GM18508 (cell line): ENCODE data around the gene SF3A2.
"Not testable (repeated sequence)": the region's sequence is repeated elsewhere in the genome, so short reads cannot be mapped to it uniquely, and the experiment has no call there.

Experiments used
- ATAC-seq: cut with Tn5 transposase; IDR thresholded peaks from one replicate; pipeline ENCODE4 v1.9.1; 2021; ENCODE audit warnings: moderate number of reproducible peaks; ENCODE audit not compliant: insufficient read depth, unreplicated experiment

SF3A2 gene, protein sequence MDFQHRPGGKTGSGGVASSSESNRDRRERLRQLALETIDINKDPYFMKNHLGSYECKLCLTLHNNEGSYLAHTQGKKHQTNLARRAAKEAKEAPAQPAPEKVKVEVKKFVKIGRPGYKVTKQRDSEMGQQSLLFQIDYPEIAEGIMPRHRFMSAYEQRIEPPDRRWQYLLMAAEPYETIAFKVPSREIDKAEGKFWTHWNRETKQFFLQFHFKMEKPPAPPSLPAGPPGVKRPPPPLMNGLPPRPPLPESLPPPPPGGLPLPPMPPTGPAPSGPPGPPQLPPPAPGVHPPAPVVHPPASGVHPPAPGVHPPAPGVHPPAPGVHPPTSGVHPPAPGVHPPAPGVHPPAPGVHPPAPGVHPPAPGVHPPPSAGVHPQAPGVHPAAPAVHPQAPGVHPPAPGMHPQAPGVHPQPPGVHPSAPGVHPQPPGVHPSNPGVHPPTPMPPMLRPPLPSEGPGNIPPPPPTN

DNA sequence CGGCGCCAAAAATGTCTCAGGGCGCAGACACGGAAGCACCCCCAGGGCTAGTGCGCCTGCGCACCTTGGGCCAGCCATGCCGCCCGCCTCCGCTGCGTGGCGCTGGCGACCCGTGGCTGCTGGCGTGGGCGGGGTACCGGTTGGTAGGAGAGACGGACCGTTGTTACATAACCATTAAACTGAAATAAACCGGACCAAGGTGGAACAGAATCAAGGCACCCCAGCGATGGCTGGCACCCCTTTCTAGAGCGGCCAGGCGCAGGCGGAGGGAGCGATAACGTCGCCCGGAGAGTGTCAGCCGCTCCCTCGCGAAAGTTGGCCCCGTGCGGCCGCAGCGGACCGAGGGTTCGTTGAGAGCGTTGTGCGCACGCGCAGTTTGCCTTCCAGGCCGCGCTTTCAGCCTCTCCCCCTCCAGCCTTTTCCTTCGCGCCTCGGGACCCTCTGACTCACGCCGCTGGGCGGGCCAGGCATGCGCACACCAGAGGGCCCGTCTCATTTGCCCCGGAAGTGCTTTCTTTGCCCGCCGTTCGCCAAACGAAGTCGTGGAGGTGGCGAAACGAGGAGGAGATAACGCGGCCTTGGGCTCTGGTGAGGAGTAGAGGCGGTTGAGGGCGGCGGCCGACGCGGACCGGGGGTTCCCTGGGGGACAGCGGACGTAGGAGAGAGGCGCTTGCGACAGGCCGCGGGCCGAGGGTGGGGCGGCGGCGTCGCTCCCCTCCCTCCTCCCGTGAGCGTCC, at the start of gene SF3A2, which contains the start of gene PLEKHJ1:
TSS of gene SF3A2 (plus strand) at position 511 of the 737 bp plus-strand sequence. CDS start 6,595 bp downstream, outside the sequence.
TSS of gene PLEKHJ1 (minus strand) at position 16 of the 737 bp plus-strand sequence. CDS start 81 bp downstream, outside the sequence.
- peak; percentile 34 for ATAC-seq

DNA sequence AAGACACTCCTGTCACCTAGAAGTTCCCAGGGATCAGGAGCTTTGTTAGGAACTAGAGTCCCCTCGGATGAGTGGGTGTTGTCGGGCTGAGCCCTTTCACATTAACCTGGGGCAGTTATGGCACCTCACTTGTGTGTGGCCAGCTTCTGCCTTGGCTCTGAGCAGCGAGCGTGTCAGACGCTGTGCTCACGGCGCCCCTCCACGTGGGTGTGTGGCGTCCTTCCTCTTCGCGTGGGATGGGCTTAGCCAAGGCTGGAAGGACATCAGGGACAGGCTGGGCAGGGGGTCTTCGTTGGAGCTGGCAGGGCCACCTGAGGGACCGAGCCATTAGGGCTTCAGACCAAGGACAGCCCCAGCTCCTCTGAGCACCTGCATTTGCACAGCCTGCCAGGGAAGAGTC, 49.5 kb upstream of the SF3A2 start:
- ATAC-seq, result no peak

DNA sequence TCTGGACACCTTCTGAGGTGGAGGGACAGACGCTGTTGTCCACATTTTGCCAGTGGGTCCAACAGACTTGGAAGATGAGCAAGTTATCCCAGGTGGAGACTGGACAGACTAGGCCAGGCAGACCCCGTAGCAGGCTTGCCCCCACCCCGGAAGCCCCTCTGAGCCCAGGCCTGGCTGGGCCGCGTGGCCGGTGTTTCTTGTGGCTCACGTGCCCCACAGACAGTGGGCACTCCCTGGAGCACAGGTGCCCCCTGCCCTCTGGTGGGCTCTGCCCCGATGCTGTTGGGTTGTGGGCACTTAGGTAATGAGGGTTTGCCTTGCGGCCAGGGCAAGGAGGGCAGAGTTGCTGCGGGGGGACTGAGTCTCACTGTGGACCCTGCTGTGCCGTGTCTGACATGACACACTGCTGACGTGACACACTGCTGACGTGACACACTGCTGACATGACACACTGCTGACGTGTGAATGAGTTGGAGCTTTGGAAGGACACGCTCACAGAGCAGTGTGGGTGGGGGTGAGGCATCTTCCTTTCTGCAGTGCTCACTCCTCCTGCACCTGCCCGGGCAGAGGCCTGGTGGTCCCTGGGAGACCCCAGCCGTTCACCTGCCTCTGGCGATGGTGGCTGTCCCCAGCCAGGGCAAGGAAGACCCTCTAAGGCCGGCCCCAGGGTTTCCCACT, 47.8 kb upstream of the SF3A2 start:
- ATAC-seq, result no peak

DNA sequence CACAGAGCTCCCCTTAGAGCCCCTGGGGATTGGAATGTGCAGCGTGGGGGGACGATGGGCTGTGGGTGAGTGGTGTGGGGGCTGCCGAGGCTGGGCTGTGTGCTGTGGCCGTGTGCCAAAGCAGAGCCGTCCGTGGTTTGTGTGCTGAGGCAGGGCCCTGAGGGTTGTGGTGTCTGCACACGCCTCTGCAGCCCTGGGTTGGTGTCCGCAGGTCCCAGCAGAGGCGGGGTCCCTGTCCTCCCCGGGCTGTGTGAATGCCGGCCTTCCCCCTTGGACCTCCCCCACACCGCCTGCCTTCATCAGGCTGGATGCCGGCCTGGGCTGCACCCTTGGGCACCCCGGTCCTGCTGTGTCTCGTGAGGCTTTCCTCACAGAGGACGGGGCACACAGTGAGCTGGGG, 46.7 kb upstream of the SF3A2 start:
- no peak for ATAC-seq

DNA sequence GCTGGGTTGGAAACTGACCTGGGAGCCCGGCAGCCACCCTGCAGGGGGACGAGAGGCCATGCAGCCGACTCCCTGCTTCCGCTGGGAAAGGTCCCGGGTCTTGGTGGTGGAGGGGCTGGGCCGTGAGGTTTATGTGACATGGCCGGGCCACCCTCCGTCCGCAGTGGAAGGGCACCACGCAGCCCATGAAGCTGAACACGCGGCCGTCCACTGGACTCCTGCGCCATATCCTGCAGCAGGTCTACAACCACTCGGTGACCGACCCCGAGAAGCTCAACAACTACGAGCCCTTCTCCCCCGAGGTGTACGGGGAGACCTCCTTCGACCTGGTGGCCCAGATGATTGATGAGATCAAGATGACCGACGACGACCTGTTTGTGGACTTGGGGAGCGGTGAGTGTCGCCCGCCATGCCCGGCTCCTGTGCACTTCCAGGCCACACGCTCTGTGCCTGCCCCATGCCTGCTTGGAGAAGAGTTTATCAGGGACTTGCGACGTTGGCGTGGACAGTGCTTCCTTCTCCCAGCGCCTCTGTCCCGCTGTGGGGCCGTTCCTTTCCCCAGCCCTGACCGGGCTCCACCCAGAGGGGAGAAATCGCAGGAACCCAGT, 45.7 kb upstream of the SF3A2 start:
- ATAC-seq, result no peak

DNA sequence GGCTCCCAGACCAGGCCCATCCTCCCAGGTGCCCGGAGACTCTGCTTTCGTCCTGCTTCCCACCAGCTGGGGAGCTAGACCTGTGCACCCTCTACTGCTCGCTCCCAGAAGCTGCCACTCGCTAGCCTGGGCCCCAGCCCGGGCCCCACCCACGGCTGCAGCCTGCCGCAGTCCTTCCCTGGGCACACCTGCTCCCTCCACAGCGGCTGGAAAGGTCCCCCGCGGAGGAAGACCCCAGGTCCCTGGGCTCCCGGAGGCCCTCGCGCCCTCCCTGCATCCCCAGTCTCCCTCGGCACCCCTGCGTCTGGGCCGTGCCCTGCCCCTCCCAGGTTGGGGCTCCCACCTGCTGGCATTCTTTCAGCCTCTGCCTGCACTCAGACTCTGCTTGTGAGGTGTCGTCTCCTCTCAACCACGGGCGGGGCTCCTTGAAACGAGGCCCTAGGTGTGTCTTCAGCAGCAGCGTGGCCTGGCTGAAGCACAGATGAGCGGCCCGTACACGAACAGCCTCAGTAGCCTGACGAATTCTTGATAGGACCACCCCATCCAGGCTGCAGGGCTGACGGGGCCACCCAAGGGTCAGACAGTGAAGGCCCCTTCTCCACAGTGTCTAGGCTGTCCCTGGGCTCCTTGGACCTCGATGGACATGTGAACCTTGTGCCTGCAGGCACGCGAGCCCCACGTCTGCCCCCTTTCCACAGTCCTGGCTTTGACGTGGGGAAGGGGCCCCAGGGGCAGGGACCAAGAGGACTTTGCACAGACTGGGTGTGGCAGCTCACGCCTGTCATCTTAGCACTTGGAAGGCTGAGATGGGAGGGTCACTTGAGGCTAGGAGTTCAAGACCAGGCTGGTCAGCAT, 44.9 kb upstream of the SF3A2 start:
- ATAC-seq, result no peak

DNA sequence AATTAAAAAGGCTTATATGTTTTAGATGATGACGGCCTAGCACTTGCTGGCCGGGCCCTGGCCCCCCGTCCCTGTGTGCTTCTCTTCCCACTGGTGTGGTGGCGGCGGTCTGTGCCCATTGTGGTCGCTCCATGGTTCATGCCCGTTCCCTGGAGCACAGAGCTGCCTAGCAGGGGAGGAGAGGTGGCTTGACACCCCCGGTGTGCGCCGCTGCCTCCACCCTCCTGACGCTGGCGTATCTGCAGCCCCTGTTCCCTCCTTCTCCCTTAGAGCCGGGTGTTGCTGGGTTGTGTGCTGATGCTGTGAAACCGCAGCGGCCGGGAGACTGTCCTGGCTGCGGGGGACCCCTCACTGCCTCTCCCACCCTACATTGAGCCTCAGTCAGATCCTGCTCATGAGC, 43.8 kb upstream of the SF3A2 start:
- no peak for ATAC-seq

DNA sequence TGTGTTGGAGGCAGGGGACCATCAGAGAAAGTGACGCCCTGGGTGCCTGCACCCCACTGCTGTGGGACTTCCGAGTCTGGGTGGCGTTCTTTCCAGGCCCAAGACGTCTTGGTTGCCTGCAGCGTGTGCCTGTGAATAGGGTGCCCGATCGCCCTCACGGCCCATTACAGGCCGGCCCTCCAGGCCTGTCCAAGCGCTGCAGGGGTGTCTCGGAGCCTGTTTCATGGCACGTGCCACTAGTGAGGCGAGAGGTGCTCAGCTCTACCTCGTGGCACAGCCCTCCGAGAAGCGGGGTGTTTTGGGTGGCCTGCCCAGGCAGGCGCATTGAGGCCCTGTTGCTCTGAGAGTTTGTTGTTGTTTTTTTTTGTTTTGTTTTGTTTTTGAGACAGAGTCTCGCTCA, 42.8 kb upstream of the SF3A2 start:
- no peak for ATAC-seq

DNA sequence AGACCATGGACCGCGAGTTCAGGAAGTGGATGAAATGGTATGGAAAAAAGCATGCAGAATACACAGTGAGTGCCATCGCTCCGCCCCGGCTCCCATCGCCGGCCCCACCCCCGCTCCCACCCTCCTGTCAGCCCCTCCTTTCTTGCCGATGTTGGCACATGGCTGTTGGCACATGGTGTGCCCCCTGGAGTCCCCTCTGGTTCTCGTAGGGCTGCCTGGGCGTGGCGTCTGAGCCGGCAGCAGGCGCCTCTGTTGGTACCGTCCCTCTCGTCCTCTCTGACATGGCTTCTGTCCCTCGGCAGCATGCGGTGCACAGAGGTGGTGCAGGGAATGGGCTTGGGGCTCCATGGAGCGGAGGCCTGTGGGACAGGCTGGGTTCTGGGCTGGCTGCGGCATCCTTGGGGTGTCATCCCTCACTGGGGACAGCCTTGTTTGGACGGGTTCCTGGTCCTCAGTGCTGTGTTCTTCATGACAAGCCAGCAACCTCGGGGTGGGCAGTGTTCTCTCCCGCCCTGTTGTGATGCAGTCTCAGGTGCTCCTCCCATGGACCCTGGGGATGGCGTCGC, 42.0 kb upstream of the SF3A2 start:
- no peak for ATAC-seq

DNA sequence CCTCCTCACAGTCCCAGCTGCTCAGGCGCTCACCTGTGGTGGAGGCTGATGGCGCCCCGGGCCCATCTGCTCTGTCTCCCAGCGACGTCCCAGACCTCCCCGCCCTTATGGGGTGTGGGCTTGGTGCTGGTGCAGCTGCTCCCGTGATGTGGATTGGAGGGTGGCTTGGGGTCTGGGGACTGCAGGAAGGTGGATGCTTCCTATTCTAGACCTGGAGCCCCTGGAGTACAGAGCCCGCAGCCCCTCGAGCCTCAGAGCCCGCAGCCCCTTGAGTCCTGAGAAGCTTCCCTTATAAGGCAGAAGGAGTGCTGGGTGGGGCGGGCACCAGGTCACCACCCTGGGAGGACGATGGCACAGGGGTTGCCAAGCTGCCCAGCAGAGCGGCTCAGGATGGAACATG, 41.3 kb upstream of the SF3A2 start:
- ATAC-seq, result no peak

DNA sequence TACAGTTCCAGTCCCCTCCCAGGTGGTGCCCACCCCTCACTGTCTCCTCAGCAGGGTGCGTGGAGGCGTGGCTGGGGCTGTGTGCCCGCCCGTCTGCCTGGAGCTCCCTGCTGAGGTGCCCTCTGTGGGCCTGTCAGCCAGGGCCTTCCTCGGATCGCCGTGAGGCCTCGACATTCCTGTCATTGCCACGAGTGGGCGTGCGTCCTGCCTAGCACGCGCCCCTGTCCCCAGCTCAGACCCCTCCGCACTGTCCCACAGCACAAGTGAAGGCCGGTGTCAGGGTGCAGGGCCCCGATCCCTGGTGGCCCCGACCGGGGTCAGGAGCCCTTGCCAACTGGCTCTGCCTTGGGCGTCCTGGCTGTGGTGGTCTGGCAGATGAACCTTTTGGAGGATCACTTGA, 40.7 kb upstream of the SF3A2 start:
- no peak for ATAC-seq

DNA sequence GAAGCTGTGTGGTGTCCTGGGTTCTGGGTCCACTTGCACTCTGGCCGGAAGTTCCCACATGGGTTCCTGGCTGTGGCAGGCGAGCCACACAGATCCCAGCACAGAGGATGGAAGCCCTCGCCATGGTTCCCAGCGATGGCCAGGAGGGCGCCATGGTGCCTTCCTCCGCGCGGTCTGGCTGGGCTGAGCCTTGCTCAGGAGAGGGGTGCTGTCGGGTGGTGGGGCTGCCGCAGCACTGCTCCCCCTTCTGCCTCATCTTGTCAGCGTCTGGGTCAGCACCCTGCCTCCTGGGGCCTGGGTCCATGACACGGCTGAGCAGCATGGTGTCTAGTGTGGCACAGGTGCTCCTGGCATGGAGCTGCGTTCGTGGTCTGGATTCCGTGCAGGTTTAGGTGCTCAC, 39.4 kb upstream of the SF3A2 start:
- no peak for ATAC-seq

DNA sequence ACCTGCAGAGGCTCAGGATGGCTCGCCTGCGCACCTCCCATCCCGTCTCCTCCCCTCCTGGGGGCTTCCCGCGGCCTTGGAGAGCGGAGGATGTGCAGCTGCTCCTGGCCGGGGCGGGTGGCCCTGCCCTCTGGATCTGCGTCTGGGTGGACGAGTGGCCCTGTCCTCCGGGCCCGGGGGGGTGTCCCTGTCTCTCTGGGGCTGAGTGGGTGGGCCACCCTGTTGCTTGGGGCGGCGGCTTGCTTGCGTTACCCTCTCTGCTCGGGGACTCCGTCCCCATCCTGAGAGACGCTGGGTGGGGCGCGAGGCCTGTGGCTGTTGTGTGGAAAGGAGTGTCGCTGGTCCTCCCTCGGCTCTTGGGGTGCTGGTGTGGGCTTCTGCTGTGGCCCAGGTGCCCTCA, 38.3 kb upstream of the SF3A2 start:
- ATAC-seq, result no peak

DNA sequence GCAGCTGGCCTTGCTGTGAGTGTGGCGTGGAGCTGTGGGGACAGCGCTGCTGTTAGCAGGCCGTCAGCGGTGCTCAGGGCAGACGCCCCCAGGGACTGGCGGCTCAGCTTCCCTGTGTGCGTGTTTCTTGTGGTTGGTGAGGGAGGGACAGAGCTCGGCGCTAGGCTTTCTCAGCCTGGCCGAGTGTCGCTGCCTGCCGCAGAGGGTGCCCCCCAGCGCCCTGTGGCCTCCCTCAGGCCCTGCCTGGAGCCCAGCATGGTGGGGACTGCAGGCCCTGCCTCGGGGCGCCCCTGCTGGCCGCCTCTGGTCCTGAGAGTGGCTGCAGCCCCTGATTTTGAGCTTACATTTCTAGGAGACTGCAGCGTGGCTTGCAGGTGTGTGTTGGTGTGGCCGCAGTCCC, 37.4 kb upstream of the SF3A2 start:
- no peak for ATAC-seq

DNA sequence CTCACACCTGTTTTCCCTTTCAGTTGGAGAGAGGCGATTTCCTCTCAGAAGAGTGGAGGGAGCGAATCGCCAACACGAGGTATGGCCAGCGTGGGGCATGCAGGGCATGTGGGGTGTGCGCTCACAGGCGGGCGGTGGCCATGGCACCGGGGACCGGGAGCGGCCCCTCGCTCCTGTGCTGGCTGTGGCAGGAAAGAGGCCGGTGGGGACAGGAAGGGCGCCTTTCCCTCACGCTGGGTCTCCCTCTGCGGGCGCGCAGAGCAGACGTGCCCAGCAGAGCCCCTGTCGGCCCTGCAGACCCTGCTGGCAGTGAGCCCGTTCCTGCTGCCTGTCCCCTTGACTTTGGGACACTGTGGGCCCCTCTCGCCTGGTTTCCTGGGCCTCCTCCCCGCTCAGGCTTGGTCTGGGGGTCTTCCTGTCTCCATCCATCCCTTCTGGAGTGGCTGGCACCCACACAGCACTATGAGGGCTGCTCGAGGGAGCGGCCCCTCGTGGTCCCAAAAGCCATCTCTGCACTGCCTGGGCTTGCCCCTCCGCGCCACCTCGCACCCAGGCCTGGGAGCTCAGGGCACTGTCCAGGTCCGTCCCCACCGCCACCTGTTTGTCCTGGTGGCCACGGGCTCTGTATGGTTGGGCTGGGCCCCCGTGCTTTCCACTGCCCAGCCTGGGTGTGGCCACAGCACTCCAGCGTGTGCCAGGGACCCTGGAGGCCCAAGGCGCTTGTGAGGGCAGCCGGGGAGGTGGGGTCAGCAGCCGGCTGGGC, 36.6 kb upstream of the SF3A2 start:
- ATAC-seq, result no peak

DNA sequence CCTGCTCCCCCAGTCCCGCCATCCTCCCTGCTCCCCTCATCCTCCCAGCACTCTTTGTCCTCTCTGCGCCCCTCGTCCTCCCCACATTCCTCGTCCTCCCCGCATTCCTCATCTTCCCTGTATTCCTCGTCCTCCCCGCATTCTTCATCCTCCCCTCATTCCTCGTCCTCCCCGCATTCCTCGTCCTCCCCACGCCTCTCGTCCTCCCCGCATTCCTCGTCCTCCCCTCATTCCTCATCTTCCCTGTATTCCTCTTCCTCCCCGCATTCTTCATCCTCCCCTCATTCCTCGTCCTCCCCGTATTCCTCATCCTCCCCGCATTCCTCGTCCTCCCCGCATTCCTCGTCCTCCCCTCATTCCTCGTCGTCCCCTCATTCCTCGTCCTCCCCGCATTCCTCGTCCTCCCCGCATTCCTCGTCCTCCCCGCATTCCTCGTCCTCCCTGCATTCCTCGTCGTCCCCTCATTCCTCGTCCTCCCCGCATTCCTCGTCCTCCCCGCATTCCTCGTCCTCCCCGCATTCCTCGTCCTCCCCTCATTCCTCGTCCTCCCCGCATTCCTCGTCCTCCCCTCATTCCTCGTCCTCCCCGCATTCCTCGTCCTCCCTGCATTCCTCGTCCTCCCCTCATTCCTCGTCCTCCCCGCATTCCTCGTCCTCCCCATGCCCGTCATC, 35.9 kb upstream of the SF3A2 start:
- ATAC-seq, result not testable (repeated sequence)

DNA sequence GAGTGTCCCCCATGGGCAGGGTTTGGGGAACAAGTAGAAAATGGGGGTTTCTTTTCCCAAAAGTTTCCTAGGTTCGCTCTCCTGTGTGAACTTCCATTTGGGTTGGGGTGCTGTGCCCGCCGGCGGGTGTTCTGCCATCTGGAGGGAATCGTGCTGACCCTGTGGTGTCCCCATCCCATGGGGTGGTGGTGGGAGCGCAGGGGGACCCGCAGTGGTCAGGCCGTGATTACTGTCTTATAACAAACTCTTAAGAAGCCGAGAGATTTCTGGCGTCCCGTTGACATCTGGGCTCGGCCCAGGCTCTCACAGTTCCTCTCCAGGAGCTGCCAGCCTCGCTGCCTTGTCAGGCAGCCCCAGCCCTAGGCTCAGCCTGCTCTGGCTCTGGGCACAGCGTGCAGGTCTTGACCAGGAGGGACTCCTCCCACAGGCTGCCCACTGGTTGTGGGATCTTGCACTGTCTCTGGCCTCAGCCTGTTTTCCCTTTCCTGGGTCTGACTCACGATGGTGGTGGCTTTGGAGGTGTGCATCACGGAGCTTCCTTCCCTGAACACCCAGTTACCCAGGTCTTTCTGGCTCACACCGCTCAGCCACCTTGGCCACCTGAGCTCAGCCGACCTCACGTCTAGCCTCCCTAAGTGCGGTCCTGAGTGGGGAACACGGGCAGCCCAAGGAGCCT, 35.0 kb upstream of the SF3A2 start:
- no peak for ATAC-seq

DNA sequence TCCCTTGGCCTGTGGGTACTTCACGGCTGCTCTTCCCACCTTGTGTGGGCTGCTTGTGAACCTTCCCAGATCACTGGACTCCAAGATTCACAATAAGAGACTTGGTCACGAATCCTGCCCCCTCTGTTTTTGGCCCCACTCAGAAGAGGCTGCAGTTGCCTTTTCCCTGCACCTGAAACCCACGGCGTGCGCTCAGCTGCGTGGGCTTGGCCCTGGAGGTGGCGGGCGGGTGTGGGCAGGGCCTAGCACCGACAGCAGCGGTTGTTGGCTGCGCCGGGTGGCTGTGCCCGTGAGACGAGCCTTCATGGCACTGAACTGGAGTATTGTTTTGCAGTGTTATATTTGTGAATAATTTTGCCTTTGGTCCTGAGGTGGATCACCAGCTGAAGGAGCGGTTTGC, 34.3 kb upstream of the SF3A2 start:
- no peak for ATAC-seq
